ENCODE data around the gene PLAAT3.

The PLAAT3 gene

DNA sequence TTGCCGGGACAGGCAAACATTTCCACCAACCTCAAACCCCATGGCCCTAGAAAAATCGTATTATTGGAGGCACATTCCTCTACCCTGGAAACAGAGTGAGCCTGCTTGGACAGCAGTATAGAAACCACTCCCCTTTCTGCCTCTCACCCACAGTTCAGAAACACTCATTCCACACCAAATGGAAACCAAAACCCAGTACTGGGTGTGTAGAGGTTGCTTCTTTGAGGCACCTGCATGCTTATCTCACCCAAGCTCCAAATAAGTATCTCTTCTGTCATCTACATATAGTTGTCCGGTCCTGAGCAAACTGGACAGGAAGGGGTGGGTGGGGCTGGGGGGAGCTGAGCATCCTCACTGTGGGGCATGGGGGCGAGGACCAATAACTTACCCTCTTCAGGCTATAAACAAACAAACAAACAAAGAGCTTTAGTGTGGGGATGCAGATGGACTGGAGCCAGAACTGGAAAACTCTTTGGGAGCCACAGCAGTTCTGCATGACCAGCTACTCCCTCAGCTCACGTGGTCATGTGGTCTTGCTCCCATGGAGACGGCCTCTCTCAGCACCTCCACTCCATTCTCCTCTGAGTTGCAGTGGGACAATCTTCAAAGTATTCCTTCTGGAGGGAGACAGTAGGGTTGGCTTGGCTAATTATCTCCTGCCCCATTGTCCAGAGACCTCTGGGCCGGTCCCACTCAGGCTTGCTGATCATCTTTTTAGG is 50.0 kb downstream of the PLAAT3 start:
- no peak for DNase-seq (ENCODE audit: low read depth)
- TF ChIP-seq CTCF (IDR thresholded peaks at IDR 0.05; ENCODE audit: low read length, missing control alignments) = no peak
- H3K4me3 ChIP-seq (replicated peaks; ENCODE audit: low read depth, low read length) = no peak overlapping the region

GRCh38 chr11:63563201-63564055 is 50.8 kb downstream of the PLAAT3 start, which contains the start of gene PLAAT2:
TSS of gene PLAAT2 (minus strand) at chr11:63563379. CDS start at chr11:63563324, 55 bp downstream.
- DNase-seq (ENCODE audit: low read depth) = no peak

GRCh38 chr11:63560506-63561180 is 53.6 kb downstream of the PLAAT3 start:
- no peak overlapping the region for H3K4me3 ChIP-seq (replicated peaks; ENCODE audit: low read depth, low read length)
- DNase-seq (ENCODE audit: low read depth) = no peak
- no peak for TF ChIP-seq CTCF (IDR thresholded peaks at IDR 0.05; ENCODE audit: low read length, missing control alignments)

More at GRCh38 chr11:63563201-63564055, 50.8 kb downstream of the PLAAT3 start, which contains the start of gene PLAAT2:
- TF ChIP-seq CTCF (IDR thresholded peaks at IDR 0.05; ENCODE audit: low read length, missing control alignments) = no peak
- H3K4me3 ChIP-seq (replicated peaks; ENCODE audit: low read depth, low read length) = no peak within 1 kb of the TSS

GRCh38 chr11:63558459-63559157 is 55.6 kb downstream of the PLAAT3 start:
- no peak for TF ChIP-seq CTCF (IDR thresholded peaks at IDR 0.05; ENCODE audit: low read length, missing control alignments)
- no peak for DNase-seq (ENCODE audit: low read depth)
- no peak overlapping the region for H3K4me3 ChIP-seq (replicated peaks; ENCODE audit: low read depth, low read length)

DNA sequence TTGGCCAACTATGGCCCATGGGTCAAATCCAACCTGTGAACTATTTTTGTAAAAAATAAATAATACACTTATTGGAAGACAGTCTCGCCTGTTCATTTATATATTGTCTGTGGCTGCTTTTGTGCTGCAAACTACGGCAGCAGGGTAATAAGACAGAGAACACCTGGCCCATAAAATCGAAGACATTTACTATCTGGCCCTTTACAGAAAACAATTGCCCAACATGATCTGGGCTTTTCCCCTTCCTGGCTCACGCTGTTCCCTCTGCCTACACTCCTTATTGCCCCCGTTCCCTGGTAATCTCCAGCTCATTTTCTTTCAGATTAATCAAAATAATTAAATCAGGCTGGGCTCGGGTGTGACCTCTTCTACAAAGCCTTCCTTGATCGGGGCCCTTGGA is 56.7 kb downstream of the PLAAT3 start:
- H3K4me3 ChIP-seq (replicated peaks; ENCODE audit: low read depth, low read length) = no peak overlapping the region
- no peak for TF ChIP-seq CTCF (IDR thresholded peaks at IDR 0.05; ENCODE audit: low read length, missing control alignments)
- no peak for DNase-seq (ENCODE audit: low read depth)

DNA sequence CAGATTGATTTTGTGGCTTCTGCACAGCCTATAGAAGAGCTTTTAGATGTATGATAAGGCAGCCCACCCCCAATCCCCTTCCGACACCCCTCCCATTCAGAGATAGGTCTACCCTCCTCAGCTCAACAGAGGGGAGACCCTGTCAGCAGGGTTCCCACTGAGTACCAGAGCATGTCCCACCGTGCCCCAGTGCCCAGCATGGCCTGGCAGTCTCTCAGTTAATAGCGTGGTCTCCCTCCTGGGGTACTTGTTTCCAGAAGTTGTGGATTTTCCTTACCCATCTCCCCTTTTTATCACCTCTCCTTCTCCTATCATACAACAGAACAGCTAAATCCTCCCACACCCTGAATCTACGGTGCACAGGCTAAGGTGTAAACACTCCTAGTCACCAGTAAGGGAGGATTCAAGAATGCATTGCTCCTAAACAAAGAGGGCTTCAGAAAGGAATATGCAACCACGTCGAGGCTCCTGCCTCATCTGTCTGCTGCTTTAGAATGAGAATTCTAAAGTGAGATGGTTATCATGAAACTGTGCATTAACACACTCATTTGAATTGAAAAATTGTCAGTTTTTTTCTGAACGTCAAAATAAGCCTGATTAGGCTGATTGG is 57.7 kb downstream of the PLAAT3 start:
- no peak for TF ChIP-seq CTCF (IDR thresholded peaks at IDR 0.05; ENCODE audit: low read length, missing control alignments)
- DNase-seq (ENCODE audit: low read depth) = no peak

More for the DNA sequence above, 57.7 kb downstream of the PLAAT3 start:
- H3K4me3 ChIP-seq (replicated peaks; ENCODE audit: low read depth, low read length) = no peak overlapping the region

All from fibroblast of pulmonary artery (primary cell).